Heart right ventricle (tissue), 16 donors: ENCODE measurements around the gene ARGLU1. TPM values are rescaled to one million over a fixed set of nuclear protein-coding genes. Genes with fewer than 3 reads are reported as not detected.

Source experiments
- ATAC-seq, 8 donors: fragments of 200-7000 bp; cut with Tn5 transposase; one replicate each; pipeline ENCODE4 v1.9.1; 2020; ENCODE audit warnings: mild to moderate bottlenecking in 8 of 8, moderate library complexity in 8 of 8, moderate number of reproducible peaks in 1 of 8
- DNase-seq, 2 donors: peaks; one replicate each; pipeline ENCODE4 v3.0.0-alpha.2; 2020
- H3K27ac ChIP-seq, 10 donors: fragments of 200-600 bp; sonication (generic) in 2 of 10; one replicate each; pipeline versions ENCODE4 v1.5.0 to v1.8.0; 2020 to 2022; ENCODE audit warnings: mild to moderate bottlenecking in 3 of 10
- H3K27me3 ChIP-seq, 7 donors: fragments of 200-600 bp; one replicate each; pipeline ENCODE4 v1.8.0; 2021 to 2022; ENCODE audit warnings: mild to moderate bottlenecking in 2 of 7
- H3K36me3 ChIP-seq, 9 donors: fragments of 200-600 bp; sonication (generic) in 1 of 9; one replicate each; pipeline versions ENCODE4 v1.5.0 to v1.8.0; 2020 to 2022; ENCODE audit warnings: mild to moderate bottlenecking in 2 of 9
- H3K4me1 ChIP-seq, 9 donors: fragments of 200-600 bp; sonication (generic) in 1 of 9; one replicate each; pipeline versions ENCODE4 v1.5.0 to v1.8.0; 2020 to 2022; ENCODE audit warnings: mild to moderate bottlenecking in 4 of 9
- H3K4me3 ChIP-seq, 10 donors: fragments of 200-600 bp; sonication (generic) in 2 of 10; one replicate each; pipeline versions ENCODE4 v1.5.0 to v1.8.0; 2020 to 2022; ENCODE audit warnings: mild to moderate bottlenecking in 7 of 10, moderate library complexity in 2 of 10
- H3K9me3 ChIP-seq, 11 donors: fragments of 200-600 bp in 10 of 11; sonication (generic) in 2 of 11; one replicate each; pipeline versions ENCODE4 v1.5.0 to v1.8.0; 2013 to 2022; ENCODE audit warnings: mild to moderate bottlenecking in 2 of 11, control low read depth in 1 of 11, moderate library complexity in 1 of 11
- CTCF ChIP-seq, 9 donors: fragments of 200-600 bp; sonication (generic) in 2 of 9; IDR thresholded peaks; one replicate each; pipeline versions ENCODE4 v1.5.0 to v1.8.0; 2021 to 2022; ENCODE audit warnings: antibody characterized with exemption in 9 of 9, mild to moderate bottlenecking in 5 of 9, moderate library complexity in 1 of 9
- WGBS, 2 donors: extraction: QIAGEN DNeasy Blood & Tissue Kit; methylation state at CpG; one replicate each; pipeline ENCODE4 v1.1.7; 2013; ENCODE audit warnings: inconsistent platforms in 1 of 2; 5-methylcytosine and 5-hydroxymethylcytosine counted together
- intact Hi-C, 10 donors: fragments of 100-400 bp; cut with DNase I; formaldehyde crosslinking; loops; one replicate each; pipeline versions ENCODE4 v1.11.1 to v1.14.2; 2022
- polyA plus RNA-seq, 2 donors: library from polyadenylated mRNA; stranded (reverse); fragments of 200-250 nt; gene quantifications; one replicate each; pipeline ENCODE4 v1.2.3, GENCODE V29; 2013
- total RNA-seq, 10 donors: library from RNA; stranded (reverse); fragmentation: NEBNext Ultra II Directional in 3 of 10; extraction: Animal tissue kit (Norgen Biotek cat#: 25700) in 3 of 10; gene quantifications; one replicate each; pipeline versions ENCODE4 v1.2.1 to v1.2.4, GENCODE V29; 2021 to 2023
- donor health status: Arrhythmogenic right ventricular cardiomyopathy.
- donor health status: ischemic (EF 13 %, LVEDD 7.1; RV severe dilation, severe dysfunction).
- donor health status: healthy with polysubstance abuse.
- donor health status: DM: no; HTN: yes; CAD: no.
- donor health status: DM: no; HTN: no; CAD: no.
- donor health status: ischemic (EF 25% LVEDD 6.9; RV normal size, moderate dysfunction).
- donor health status: ischemic (EF 25% LVEDD 5.7; RV mildly dilated, moderate dysfunction).
- donor health status: healthy.
- donor health status: DM: yes; HTN: yes; CAD: no.
- donor health status: Ischemic cardiomyopathy.
- donor health status: ischemic (EF 35%, LVEDD 5.7; RV mildly dilated, moderate dysfunction).
- donor health status: nonischemic (EF 11% LVEDD 7.7; RV severe dilation, severe dysfunction).
- donor health status: DM: yes; HTN: yes; CAD: no.
- donor health status: PGD.
- donor health status: ischemic (EF 29% LVEDD 5.4; RV normal size, mild dysfunction).
- donor health status: nonischemic (EF 23%, LVEDD 6.1; RV moderate dilation, normal function).

ARGLU1 gene
- total and polyA plus RNA-seq, 12 donors = 19.1 to 148 (median 29.6) TPM

GRCh38 chr13:106569233-106570095, 1.5 kb upstream of the ARGLU1 start:
- intact Hi-C loops = loop anchor here in 4 of 10 donors (5.0 to 10.0 kb wide), 5 partner anchors 53 to 345 kb away; no protein-coding TSS in a partner anchor
- Histone ChIP-seq H3K27me3 (no peaks in the 10 kb centered on the region), H3K9me3 (no peaks in the 10 kb centered on the region), H3K27ac (peak overlapping the region in 3 of 10 donors; percentile 27 to 46 (median 38)), H3K36me3 (no peaks in the 10 kb centered on the region), H3K4me1 (peaks cover 11 to 45% (median 35%) of the 10 kb centered on the region in 9 donors), H3K4me3 (no peak overlapping the region)
- ATAC-seq (no peak), DNase-seq (no peak)
- WGBS, 2 donors = 72 to 79% methylated on average over 3 of the region's 3 CpGs
- no peak for TF ChIP-seq CTCF (IDR thresholded peaks at IDR 0.05)

GRCh38 chr13:106568299-106569003, 514 bp upstream of the ARGLU1 start:
- Histone ChIP-seq H3K9me3 (no peaks in the 10 kb centered on the region), H3K27me3 (no peaks in the 10 kb centered on the region), H3K4me3 (peak overlapping the region; percentile 66 to 96 (median 87)), H3K27ac (peak overlapping the region in 9 of 10 donors; percentile 40 to 99 (median 96)), H3K36me3 (no peaks in the 10 kb centered on the region), H3K4me1 (peaks cover 12 to 46% (median 38%) of the 10 kb centered on the region in 9 donors)
- DNase-seq (no peak), ATAC-seq (peak in 3 of 8 donors; percentile 1 to 14 (median 3))
- no peak for TF ChIP-seq CTCF (IDR thresholded peaks at IDR 0.05)
- WGBS, 2 donors = 24 to 28% methylated on average over 11 of the region's 11 CpGs
- intact Hi-C loops = loop anchor here in 4 of 10 donors (5.0 to 10.0 kb wide), 5 partner anchors 54 to 346 kb away; no protein-coding TSS in a partner anchor

- no peak for TF ChIP-seq CTCF (IDR thresholded peaks at IDR 0.05)
- Histone ChIP-seq H3K27me3 (no peaks in the 10 kb centered on the region), H3K27ac (peak overlapping the region; percentile 92 to 99 (median 97)), H3K4me3 (peak overlapping the region; percentile 66 to 96 (median 87)), H3K36me3 (no peaks in the 10 kb centered on the region), H3K9me3 (no peaks in the 10 kb centered on the region), H3K4me1 (peaks cover 19 to 62% (median 53%) of the 10 kb centered on the region in 9 donors)
- ATAC-seq (peak; percentile 57 to 77 (median 68)), DNase-seq (peak; percentile 65 to 66)
- intact Hi-C loops = loop anchor here in 4 of 10 donors (5.0 to 10.0 kb wide), 5 partner anchors 55 to 348 kb away; no protein-coding TSS in a partner anchor
- 0% methylated on average over 34 of the region's 34 CpGs for WGBS, 2 donors
These were observed 1.1 kb downstream of the ARGLU1 start for GRCh38 chr13:106566641-106567473.
